Stimulated activated CD8-positive, alpha-beta memory T cell treated with anti-CD3 and anti-CD28 coated beads, Interleukin-7, amount 100 ng/mL, for 24 hours (primary cell): ENCODE measurements around the gene ZNF408.
"Not testable (repeated sequence)": the region's sequence is repeated elsewhere in the genome, so short reads cannot be mapped to it uniquely, and the experiment has no call there.

Experiments used
- DNase-seq: peaks from one replicate; pipeline ENCODE4 v3.0.0-alpha.2; 2020; ENCODE audit warnings: low read depth

Gene ZNF408

GRCh38 chr11:46697723-46698122 is 3.1 kb upstream of the ZNF408 start:
- no peak for DNase-seq

- DNase-seq: no peak
Measured at GRCh38 chr11:46698597-46698996, 2.2 kb upstream of the ZNF408 start.

GRCh38 chr11:46701078-46701654 is 335 bp downstream of the ZNF408 start:
- no peak for DNase-seq

- DNase-seq: no peak
Measured at GRCh38 chr11:46705070-46705688, 4.3 kb downstream of the ZNF408 start.

GRCh38 chr11:46706886-46707285 is 6.1 kb downstream of the ZNF408 start:
- DNase-seq: no peak

GRCh38 chr11:46709351-46709750 is 8.5 kb downstream of the ZNF408 start:
- not testable (repeated sequence) for DNase-seq

GRCh38 chr11:46710821-46711269 is 10.0 kb downstream of the ZNF408 start:
- DNase-seq: no peak

- DNase-seq: no peak
Measured at GRCh38 chr11:46711303-46711702, 10.5 kb downstream of the ZNF408 start.

- DNase-seq: no peak
Measured at GRCh38 chr11:46712874-46713576, 12.2 kb downstream of the ZNF408 start.

- not testable (repeated sequence) for DNase-seq
Measured at GRCh38 chr11:46717825-46718154, 17.0 kb downstream of the ZNF408 start.

- DNase-seq: no peak
Measured at GRCh38 chr11:46718155-46719019, 17.6 kb downstream of the ZNF408 start.

GRCh38 chr11:46719048-46719542 is 18.3 kb downstream of the ZNF408 start, which contains the start of gene F2:
Gene F2, plus strand, starts transcription at chr11:46719213. Its CDS starts 23 bp downstream, at chr11:46719236.
- DNase-seq: no peak

- DNase-seq: no peak
Measured at GRCh38 chr11:46719543-46720218, 18.9 kb downstream of the ZNF408 start.

GRCh38 chr11:46721286-46721685 is 20.5 kb downstream of the ZNF408 start:
- DNase-seq: no peak

GRCh38 chr11:46722566-46723358 is 21.9 kb downstream of the ZNF408 start:
- DNase-seq: no peak

GRCh38 chr11:46723359-46723680 is 22.5 kb downstream of the ZNF408 start:
- DNase-seq: no peak

GRCh38 chr11:46724088-46724487 is 23.3 kb downstream of the ZNF408 start:
- DNase-seq: no peak

GRCh38 chr11:46725338-46726205 is 24.7 kb downstream of the ZNF408 start:
- no peak for DNase-seq

GRCh38 chr11:46726206-46726862 is 25.5 kb downstream of the ZNF408 start:
- DNase-seq: no peak
